ENCODE data around the gene ATF5. TPM values are rescaled to one million over a fixed set of nuclear protein-coding genes. Genes with fewer than 3 reads are reported as not detected.

ATF5 gene
- polyA plus RNA-seq, 6 donors from 2014 or later = 0.49 to 0.99 (median 0.71) TPM; not detected in 1

DNA sequence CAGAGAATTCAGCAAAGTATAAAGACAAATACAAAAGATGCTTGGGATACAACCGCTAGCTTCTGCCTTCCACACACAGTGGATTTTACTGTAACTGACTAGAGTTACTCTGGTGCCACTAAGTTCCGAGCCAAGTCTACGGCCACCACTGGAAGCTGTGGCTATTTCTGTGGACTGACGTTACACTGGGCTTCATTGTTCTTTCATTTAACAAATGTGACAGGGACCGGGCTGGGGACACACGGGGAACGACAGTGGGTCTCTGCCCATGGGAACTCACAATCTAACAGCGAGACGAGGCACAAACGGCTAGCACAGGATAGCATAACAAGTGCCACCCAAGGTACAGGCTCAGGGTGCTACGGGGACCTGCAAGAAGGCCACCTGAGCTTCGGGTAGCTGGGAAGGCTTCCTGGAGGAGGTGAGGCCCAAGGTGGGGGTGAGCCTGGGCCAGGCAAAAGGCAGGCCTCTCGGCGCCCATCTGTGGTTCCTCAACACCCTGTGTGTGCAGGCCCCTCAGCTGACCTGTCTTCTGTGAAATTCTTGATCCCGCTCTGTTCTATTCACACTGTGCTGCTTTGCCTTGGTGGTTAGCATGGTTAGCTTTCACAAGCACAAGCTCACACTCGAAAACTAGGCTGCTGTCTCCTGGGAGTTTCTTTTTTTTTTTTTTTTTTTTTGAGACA lies 22.0 kb upstream of the ATF5 start:
- Mint-ChIP-seq H3K36me3 (peaks cover 6 to 7% of the 10 kb centered on the region in 2 donors), H3K27ac (peak overlapping the region in 3 of 6 donors; percentile 16 to 96 (median 83)), H3K9me3 (peaks cover 0 to 3% (median 0%) of the 10 kb centered on the region in 7 donors), H3K27me3 (no peaks in the 10 kb centered on the region), H3K4me1 (peaks cover 35 to 69% (median 49%) of the 10 kb centered on the region in 3 donors), H3K4me3 (peak overlapping the region in 7 of 8 donors; percentile 15 to 82 (median 58))
- ATAC-seq (ENCODE audit: low read depth in 2 of 2) (no peak), DNase-seq (no peak)

DNA sequence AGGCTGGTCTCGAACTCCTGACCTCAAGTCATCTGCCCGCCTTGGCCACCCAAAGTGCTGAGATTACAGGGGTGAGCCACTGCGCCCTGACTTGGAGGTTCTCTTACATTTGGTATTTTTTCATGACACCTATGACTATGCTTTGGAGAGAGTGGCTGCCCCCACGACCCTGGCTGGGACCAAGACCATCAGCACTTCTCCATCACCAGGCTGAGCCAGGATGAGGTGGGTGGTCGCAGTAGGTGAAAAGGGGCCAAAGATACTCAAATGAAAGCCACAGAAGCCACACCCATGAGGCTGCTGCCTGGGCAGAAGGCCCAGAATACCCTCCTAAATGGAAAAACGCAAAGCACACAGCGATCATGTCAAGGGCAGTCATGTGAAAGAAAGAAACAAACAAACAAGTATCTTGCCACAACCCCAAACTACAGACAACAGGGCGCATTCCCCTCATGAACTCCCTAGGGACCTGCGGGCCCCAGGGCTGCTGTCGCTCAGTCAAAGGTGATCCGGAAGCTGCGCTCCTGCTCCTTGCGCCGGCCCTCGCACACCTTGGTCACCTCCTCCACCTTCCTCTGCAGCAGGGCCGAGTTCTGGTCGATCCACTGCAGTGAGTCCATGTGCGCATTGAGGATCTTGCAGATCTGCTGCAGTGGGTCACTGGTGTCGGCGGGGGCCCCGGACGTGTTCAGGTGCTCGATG lies 21.1 kb upstream of the ATF5 start:
- Mint-ChIP-seq H3K27me3 (no peaks in the 10 kb centered on the region), H3K9me3 (peaks cover 0 to 3% (median 0%) of the 10 kb centered on the region in 7 donors), H3K27ac (peak overlapping the region in 3 of 6 donors; percentile 51 to 83 (median 80)), H3K36me3 (peaks cover 7 to 8% of the 10 kb centered on the region in 2 donors), H3K4me3 (peak overlapping the region in 4 of 8 donors; percentile 5 to 61 (median 30)), H3K4me1 (peaks cover 35 to 75% (median 55%) of the 10 kb centered on the region in 3 donors)
- no peak for DNase-seq
- ATAC-seq (ENCODE audit: low read depth in 2 of 2) = peak in 1 of 2 donors; percentile 13

DNA sequence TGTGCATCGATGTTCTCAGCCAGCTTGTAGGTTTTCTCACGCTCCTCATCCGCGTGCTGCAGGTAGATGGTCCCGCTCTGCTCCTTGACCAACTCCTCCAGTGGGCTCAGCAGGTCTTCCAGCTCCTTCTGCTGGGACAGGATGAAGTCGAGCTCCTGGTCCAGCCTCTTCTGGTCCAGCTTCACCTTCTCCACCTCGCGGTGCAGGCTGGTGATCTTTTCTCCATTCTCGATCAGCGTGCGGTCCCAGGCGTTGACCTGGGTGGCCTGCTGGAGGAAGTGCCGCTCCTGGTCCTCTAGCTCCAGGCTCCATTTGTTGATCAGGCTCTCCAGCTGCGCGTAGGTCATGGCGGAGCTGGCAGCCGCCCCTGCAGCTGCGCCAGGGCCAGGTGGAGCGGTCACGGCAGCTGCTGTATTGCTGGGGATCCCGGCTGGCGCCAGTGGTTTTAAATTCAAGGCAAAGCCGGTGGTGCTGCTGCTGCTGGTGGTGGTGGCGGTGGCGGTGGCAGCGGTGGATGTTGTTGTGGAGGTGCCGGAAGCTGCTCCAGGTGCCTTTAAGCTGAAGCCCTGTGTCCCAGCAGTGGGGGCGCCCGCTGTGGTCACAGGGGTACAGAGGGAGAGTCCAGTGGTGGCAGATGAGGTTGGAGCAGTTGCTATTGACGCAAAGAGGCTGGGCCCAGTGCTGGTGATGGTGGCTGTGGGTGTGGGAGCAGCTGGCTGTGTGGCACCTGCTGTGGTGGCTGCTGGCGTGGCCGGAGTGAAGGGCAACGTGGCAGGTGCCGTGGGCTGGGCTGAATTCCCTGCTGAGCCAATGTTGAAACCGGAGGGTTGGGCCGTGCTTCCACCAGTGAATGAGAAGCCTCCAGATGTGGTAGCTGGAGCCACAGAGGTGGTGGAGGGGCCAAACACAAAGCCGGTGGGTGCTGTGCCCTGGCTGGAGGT lies 20.3 kb upstream of the ATF5 start:
- no peak for ATAC-seq (ENCODE audit: low read depth in 2 of 2)
- Mint-ChIP-seq H3K36me3 (peaks cover 7 to 14% of the 10 kb centered on the region in 2 donors), H3K27ac (peak overlapping the region in 2 of 6 donors; percentile 26 to 60), H3K27me3 (no peaks in the 10 kb centered on the region), H3K4me3 (peak overlapping the region in 1 of 8 donors; percentile 12), H3K9me3 (peaks cover 0 to 3% (median 0%) of the 10 kb centered on the region in 7 donors), H3K4me1 (peaks cover 38 to 84% (median 63%) of the 10 kb centered on the region in 3 donors)
- no peak for DNase-seq

DNA sequence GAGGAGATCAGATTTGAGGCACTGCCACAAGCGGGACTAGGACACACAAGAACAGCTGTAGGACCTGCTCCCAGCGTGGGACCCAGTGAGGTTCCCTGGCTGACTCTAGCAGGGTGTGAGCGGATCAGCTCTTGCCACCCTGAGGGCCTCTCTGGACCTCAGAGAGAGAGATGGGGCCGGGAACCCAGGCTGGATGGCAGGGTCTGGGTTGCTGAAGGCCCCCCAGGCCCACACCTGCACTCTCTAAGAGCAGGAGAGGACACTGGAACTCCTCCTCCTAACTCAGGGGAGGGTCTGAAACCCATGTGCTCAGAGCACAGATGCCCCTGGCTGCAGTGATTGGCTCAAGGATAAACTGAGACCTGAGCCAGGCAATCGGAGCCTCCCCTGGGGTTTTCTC lies 18.8 kb upstream of the ATF5 start:
- DNase-seq (no peak), ATAC-seq (ENCODE audit: low read depth in 2 of 2) (no peak)
- peaks cover 39 to 77% (median 59%) of the 10 kb centered on the region in 3 donors for H3K4me1 Mint-ChIP-seq
- H3K27me3 Mint-ChIP-seq = no peaks in the 10 kb centered on the region
- H3K36me3 Mint-ChIP-seq = peaks cover 11 to 14% of the 10 kb centered on the region in 2 donors
- H3K9me3 Mint-ChIP-seq = peaks cover 0 to 3% (median 0%) of the 10 kb centered on the region in 7 donors
- H3K4me3 Mint-ChIP-seq = no peak overlapping the region
- peak overlapping the region in 1 of 6 donors; percentile 89 for H3K27ac Mint-ChIP-seq

DNA sequence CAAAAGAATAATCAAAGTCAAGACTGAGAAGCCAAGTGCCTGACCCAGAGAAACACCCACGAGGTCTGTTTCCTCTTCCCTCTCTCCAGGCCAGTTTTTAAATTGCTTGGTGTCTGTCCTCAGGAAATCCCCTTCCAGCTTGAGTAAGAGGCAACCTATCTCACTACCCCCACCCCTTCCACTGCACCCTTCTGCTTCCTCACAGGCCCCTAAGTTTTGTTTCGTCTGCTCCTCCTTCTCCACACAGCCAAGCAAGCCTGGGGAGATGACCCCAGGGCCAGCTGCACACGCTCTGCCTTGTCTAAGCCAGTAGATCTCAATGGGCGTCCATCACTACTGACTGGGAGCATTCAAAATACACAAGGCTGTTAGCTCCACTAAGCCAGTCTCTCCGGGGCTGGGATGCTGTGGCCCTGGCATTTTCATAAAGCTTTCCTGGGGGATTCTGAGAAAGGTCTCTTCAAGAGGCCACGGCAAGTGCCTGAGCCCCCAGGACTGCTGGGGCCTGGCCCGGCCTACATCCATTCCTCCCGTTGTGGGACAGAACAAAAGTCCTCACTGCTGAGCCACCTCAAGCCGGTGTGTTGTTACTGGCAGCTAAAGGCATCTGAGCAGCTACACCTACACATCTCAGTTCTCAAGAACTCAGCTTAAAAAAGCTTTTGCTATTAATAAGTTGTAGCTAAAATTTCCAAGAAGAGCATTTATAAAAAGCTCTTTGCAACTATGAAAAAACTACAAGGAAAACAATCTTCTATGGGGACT lies 17.4 kb upstream of the ATF5 start:
- ATAC-seq (ENCODE audit: low read depth in 2 of 2) (peak; percentile 89), DNase-seq (peak; percentile 42)
- peaks cover 33 to 72% (median 47%) of the 10 kb centered on the region in 3 donors for H3K4me1 Mint-ChIP-seq
- peak overlapping the region; percentile 1 to 75 (median 56) for H3K4me3 Mint-ChIP-seq
- H3K27me3 Mint-ChIP-seq = no peaks in the 10 kb centered on the region
- H3K27ac Mint-ChIP-seq = peak overlapping the region; percentile 75 to 96 (median 92)
- H3K9me3 Mint-ChIP-seq = peaks cover 0 to under 1% (median 0%) of the 10 kb centered on the region in 7 donors
- H3K36me3 Mint-ChIP-seq = peaks cover 10 to 14% of the 10 kb centered on the region in 2 donors

DNA sequence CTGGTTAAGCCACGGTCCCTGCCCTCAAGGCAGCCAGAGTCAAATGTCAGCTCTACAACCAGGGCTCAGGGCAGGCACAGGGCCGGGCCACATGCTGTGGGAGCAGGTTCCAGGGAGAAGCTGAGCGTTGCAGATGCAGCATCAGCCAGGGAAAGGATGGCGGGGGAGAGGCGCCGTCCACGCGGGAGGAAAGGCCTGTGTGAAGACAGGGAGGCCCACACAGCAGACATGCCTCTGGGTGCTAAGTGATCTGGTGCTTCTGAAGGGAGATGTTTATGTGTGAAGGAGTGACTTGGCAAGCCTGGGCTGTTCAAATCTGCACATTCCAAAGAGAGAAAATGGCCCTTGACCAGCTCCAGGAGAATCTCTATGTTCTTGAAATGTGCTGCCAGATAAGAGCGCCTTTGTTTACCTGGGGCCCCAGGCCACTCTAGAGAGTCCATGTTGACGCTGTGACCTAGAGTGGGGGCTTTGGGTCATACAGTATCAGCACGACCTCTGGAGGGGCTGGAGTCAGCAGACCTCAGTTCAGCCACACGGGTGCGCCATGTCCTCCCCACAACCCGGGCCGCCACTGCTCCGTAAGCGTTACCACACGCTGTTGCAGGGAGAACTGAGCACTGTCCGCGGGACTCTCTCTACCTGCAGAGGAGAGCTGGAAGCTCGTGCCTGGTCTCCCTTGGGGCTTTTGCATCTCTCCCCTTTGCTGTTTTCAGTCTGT lies 15.9 kb upstream of the ATF5 start:
- Mint-ChIP-seq H3K4me1 (peaks cover 32 to 68% (median 50%) of the 10 kb centered on the region in 3 donors), H3K36me3 (peaks cover 9 to 18% of the 10 kb centered on the region in 2 donors), H3K27ac (peak overlapping the region in 5 of 6 donors; percentile 35 to 86 (median 63)), H3K27me3 (no peaks in the 10 kb centered on the region), H3K9me3 (no peaks in the 10 kb centered on the region), H3K4me3 (peak overlapping the region in 1 of 8 donors; percentile 53)
- no peak for ATAC-seq (ENCODE audit: low read depth in 2 of 2)
- DNase-seq = no peak

DNA sequence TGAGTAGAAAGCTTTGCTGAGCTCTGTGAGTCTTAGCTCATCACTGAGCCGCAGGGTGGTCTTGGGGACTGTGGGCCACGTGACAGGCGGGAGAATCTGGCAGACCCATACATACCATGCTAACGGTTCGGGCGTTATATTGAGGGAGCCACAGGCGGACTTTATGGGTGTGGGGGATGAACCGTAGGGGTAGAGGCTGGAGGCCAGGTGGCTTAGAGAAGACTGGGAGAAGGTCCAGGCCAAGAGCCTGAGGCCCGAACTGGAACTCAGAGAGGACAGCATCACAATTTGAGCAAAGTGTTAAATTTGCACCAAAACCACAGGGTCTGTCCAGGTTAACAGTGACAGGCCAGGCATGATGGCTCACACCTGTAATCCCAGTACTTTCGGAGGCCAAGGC lies 15.3 kb upstream of the ATF5 start:
- ATAC-seq (ENCODE audit: low read depth in 2 of 2) (no peak), DNase-seq (no peak)
- Mint-ChIP-seq H3K27ac (peak overlapping the region in 2 of 6 donors; percentile 51 to 72), H3K9me3 (no peaks in the 10 kb centered on the region), H3K36me3 (peaks cover 9 to 18% of the 10 kb centered on the region in 2 donors), H3K4me1 (peaks cover 32 to 66% (median 55%) of the 10 kb centered on the region in 3 donors), H3K4me3 (peak overlapping the region in 1 of 8 donors; percentile 5), H3K27me3 (no peaks in the 10 kb centered on the region)

DNA sequence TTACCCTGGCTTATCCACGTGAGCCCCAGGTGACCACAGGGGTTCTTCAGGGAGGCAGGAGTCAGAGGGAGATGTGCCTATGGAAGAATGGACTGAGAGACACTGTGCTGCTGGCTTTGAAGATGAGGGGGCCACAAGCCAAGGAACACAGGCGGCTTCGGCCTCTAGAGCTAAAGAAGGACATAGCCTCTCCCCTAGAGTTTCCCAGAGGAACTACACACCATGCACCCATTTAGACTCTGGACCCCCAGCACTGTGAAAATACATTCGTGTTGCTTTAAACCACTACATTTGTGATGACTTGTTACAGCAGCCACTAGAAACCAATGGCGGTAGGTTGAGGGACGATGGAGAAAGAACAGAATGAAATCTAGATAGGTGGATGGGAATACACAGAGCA lies 13.7 kb upstream of the ATF5 start:
- peaks cover 9 to 18% of the 10 kb centered on the region in 2 donors for H3K36me3 Mint-ChIP-seq
- H3K9me3 Mint-ChIP-seq = no peaks in the 10 kb centered on the region
- peaks cover 38 to 68% (median 53%) of the 10 kb centered on the region in 3 donors for H3K4me1 Mint-ChIP-seq
- peak overlapping the region in 1 of 8 donors; percentile 11 for H3K4me3 Mint-ChIP-seq
- H3K27me3 Mint-ChIP-seq = no peaks in the 10 kb centered on the region
- DNase-seq = no peak
- peak overlapping the region in 5 of 6 donors; percentile 18 to 83 (median 71) for H3K27ac Mint-ChIP-seq
- no peak for ATAC-seq (ENCODE audit: low read depth in 2 of 2)

DNA sequence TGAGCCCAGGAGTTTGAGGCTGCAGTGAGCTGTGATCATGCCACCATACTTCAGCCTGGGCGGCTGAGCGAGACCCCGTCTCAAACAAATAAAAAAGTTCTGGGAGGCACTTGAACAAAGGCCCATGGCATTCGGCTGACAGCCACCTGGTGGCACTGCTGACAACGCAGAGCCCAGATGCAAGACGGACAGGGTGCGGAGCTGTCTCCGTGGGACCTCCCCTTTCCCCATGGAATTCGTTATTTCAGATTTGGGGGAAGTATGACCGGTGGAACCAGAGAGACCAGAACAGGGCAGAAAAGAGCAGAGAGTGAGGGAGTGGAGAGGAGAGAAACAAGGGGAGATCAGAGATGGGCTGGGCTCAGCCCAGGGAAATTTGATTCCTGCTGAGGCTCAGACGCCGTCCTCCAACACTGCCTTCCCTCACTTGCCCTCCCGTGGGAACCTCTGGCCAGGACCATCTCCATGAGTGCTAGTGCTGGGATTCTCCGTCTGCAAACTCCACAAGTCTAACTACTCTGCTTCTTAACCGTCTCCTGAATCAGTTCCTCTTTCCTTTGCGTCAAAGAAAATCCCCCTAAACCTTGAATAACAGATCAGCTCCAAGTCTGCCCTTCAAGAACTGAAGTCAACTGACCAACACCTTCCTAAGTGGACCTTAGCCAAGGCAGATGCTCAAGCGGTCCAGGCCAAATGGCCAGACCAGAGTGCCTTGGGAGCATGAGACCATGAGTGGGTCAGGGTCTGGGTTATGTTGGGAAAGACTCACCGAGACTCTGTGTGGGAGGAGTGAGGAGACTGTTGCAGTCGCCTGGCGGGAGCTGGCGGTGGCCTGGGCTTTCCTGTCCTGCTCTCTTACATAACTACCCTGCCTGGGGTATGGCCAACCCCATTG lies 11.9 kb upstream of the ATF5 start:
- no peaks in the 10 kb centered on the region for H3K9me3 Mint-ChIP-seq
- peak overlapping the region in 4 of 8 donors; percentile 1 to 76 (median 57) for H3K4me3 Mint-ChIP-seq
- no peaks in the 10 kb centered on the region for H3K27me3 Mint-ChIP-seq
- ATAC-seq (ENCODE audit: low read depth in 2 of 2) = peak in 1 of 2 donors; percentile 78
- H3K4me1 Mint-ChIP-seq = peaks cover 34 to 66% (median 53%) of the 10 kb centered on the region in 3 donors
- no peak for DNase-seq
- H3K27ac Mint-ChIP-seq = peak overlapping the region; percentile 70 to 97 (median 74)
- peaks cover 9 to 18% of the 10 kb centered on the region in 2 donors for H3K36me3 Mint-ChIP-seq

DNA sequence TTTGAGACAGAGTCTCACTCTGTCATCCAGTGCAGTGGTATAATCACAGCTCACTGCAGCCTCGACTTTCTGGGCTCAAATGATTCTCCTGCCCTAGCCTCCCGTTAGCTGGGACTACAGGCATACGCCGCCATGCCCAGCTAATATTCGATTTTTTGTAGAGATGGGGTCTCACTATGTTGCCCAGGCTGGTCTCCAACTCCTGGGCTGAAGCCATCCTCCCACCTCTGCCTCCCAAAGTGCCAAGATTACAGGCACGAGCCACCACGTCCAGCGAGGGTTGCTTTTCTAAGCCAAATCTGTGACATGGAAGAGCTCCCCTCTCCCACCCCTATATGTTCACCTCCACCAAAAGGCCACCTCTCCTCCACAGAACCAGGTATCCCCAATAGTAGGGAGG lies 10.9 kb upstream of the ATF5 start:
- DNase-seq (no peak), ATAC-seq (ENCODE audit: low read depth in 2 of 2) (no peak)
- no peaks in the 10 kb centered on the region for H3K9me3 Mint-ChIP-seq
- peaks cover 4 to 18% of the 10 kb centered on the region in 2 donors for H3K36me3 Mint-ChIP-seq
- H3K4me3 Mint-ChIP-seq = peak overlapping the region in 2 of 8 donors; percentile 44 to 67
- H3K4me1 Mint-ChIP-seq = peaks cover 34 to 63% (median 47%) of the 10 kb centered on the region in 3 donors
- no peaks in the 10 kb centered on the region for H3K27me3 Mint-ChIP-seq
- H3K27ac Mint-ChIP-seq = peak overlapping the region in 3 of 6 donors; percentile 15 to 97 (median 61)
